ENCODE data around the gene ISM2.

GRCh38 chr14:77541905-77542304, 43.3 kb upstream of the ISM2 start:
- no peak for TF ChIP-seq POLR2AphosphoS5 (IDR thresholded peaks at IDR 0.05; ENCODE audit: low read depth, low read length)
- no peak for TF ChIP-seq POLR2A (IDR thresholded peaks at IDR 0.05; ENCODE audit: low read depth, low read length)
- no peak for TF ChIP-seq TAF1 (IDR thresholded peaks at IDR 0.05; ENCODE audit: low read depth, low read length)
- TF ChIP-seq POU2F2 (IDR thresholded peaks at IDR 0.05; ENCODE audit: low read depth, low read length) = no peak
